Spleen (tissue), 7 donors: ENCODE data around the gene PLAAT3.

Experiments used
- CTCF ChIP-seq, 11 experiments: fragments of 200-600 bp in 7 of 11; fragments of 450-650 bp in 4 of 11; sonication (generic) in 4 of 11; IDR thresholded peaks in 8 of 11; conservative IDR thresholded peaks in 3 of 11; 1 replicate in 7 of 11; 2 replicates in 4 of 11; pipeline versions ENCODE4 v1.4.0 to v1.8.0; 2016 to 2021; ENCODE audit warnings: antibody characterized with exemption in 11 of 11, inconsistent platforms in 4 of 11, mild to moderate bottlenecking in 1 of 11
- POLR2A ChIP-seq, 3 donors: fragments of 450-650 bp; IDR thresholded peaks; one replicate each; pipeline ENCODE4 v1.5.1; 2017; ENCODE audit warnings: antibody characterized with exemption in 3 of 3, mild to moderate bottlenecking in 1 of 3
- donor health status: DM: no; HTN: no; CAD: no; lungs with moderate emphysema.
- donor health status: DM: no; HTN: no; CAD: no.
- donor health status: DM: no; HTN: no; CAD: no.

- TF ChIP-seq CTCF (IDR thresholded peaks at IDR 0.05 in 8 of 11, conservative IDR thresholded peaks at IDR 0.05 in 3 of 11) (no peak), POLR2A (IDR thresholded peaks at IDR 0.05) (no peak)
These were observed 84.2 kb downstream of the PLAAT3 start for GRCh38 chr11:63530021-63530420.
